KMS-11 (cell line): ENCODE results near the gene ADARB1.

Experiments
- H2AFZ ChIP-seq: fragments of 200-600 bp; sonication (generic); 2 replicates; pipeline ENCODE4 v1.6.1; 2016; ENCODE audit warnings: antibody characterized with exemption, mixed run types, low read depth
- H3K27ac ChIP-seq: fragments of 200-600 bp; sonication (generic); 2 replicates; pipeline ENCODE4 v1.6.1; 2016; ENCODE audit warnings: mild to moderate bottlenecking, mixed run types
- H3K27me3 ChIP-seq: fragments of 200-600 bp; sonication (generic); 2 replicates; pipeline ENCODE4 v1.6.1; 2017; ENCODE audit warnings: mild to moderate bottlenecking, low read depth, mixed run types, moderate library complexity; ENCODE audit not compliant: insufficient read depth
- H3K36me3 ChIP-seq: fragments of 200-600 bp; sonication (generic); 2 replicates; pipeline ENCODE4 v1.6.1; 2017; ENCODE audit warnings: mild to moderate bottlenecking, mixed run types; ENCODE audit not compliant: insufficient read depth
- H3K4me1 ChIP-seq: fragments of 200-600 bp; sonication (generic); 2 replicates; pipeline ENCODE4 v1.6.1; 2016; ENCODE audit warnings: mild to moderate bottlenecking, low read depth, mixed run types; ENCODE audit not compliant: poor library complexity, severe bottlenecking
- H3K4me2 ChIP-seq: fragments of 200-600 bp; sonication (generic); 2 replicates; pipeline ENCODE4 v1.7.0; 2016; ENCODE audit warnings: mild to moderate bottlenecking, mixed run types
- H3K4me3 ChIP-seq: fragments of 200-600 bp; sonication (generic); IDR thresholded peaks from 2 replicates; pipeline ENCODE4 v1.6.1; 2017; ENCODE audit warnings: low read depth, low read length, mixed read lengths; ENCODE audit not compliant: insufficient read depth
- H3K79me2 ChIP-seq: fragments of 200-600 bp; sonication (generic); 2 replicates; pipeline ENCODE4 v1.6.1; 2016; ENCODE audit warnings: low read depth, mixed run types; ENCODE audit not compliant: insufficient read depth
- H3K9ac ChIP-seq: fragments of 200-600 bp; sonication (generic); 2 replicates; pipeline ENCODE4 v1.6.1; 2016; ENCODE audit warnings: mild to moderate bottlenecking, mixed run types
- H4K20me1 ChIP-seq: fragments of 200-600 bp; sonication (generic); 2 replicates; pipeline ENCODE4 v1.6.1; 2016; ENCODE audit warnings: mild to moderate bottlenecking, mixed run types; ENCODE audit not compliant: insufficient read depth
- TF ChIP-seq, protein P1 (sequence below): fragments of 200-600 bp; sonication (generic); conservative IDR thresholded peaks from 2 replicates; pipeline ENCODE4 v1.6.1; 2017; ENCODE audit warnings: low read depth, mild to moderate bottlenecking, antibody characterized with exemption, low read length, moderate library complexity, mixed read lengths

ADARB1 gene, protein sequence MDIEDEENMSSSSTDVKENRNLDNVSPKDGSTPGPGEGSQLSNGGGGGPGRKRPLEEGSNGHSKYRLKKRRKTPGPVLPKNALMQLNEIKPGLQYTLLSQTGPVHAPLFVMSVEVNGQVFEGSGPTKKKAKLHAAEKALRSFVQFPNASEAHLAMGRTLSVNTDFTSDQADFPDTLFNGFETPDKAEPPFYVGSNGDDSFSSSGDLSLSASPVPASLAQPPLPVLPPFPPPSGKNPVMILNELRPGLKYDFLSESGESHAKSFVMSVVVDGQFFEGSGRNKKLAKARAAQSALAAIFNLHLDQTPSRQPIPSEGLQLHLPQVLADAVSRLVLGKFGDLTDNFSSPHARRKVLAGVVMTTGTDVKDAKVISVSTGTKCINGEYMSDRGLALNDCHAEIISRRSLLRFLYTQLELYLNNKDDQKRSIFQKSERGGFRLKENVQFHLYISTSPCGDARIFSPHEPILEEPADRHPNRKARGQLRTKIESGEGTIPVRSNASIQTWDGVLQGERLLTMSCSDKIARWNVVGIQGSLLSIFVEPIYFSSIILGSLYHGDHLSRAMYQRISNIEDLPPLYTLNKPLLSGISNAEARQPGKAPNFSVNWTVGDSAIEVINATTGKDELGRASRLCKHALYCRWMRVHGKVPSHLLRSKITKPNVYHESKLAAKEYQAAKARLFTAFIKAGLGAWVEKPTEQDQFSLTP

GRCh38 chr21:45074048-45074817 lies at the start of gene ADARB1:
Gene ADARB1, plus strand, starts transcription at chr21:45074580. Its CDS starts 97,077 bp downstream, at chr21:45171657.
- Histone ChIP-seq H4K20me1 (no peaks in the 10 kb centered on the region), H3K4me3 (no peak within 1 kb of the TSS), H3K4me1 (peaks cover 26% of the 10 kb centered on the region), H3K36me3 (no peaks in the 10 kb centered on the region), H3K27me3 (no peaks in the 10 kb centered on the region), H2AFZ (peak within 1 kb of the TSS; percentile 93), H3K4me2 (peak within 1 kb of the TSS; percentile 77), H3K9ac (peak within 1 kb of the TSS; percentile 59; the same call in 1 of the 2 replicates), H3K27ac (no peak within 1 kb of the TSS), H3K79me2 (peaks cover 15% of the 10 kb centered on the region)
- TF ChIP-seq, protein P1, sequence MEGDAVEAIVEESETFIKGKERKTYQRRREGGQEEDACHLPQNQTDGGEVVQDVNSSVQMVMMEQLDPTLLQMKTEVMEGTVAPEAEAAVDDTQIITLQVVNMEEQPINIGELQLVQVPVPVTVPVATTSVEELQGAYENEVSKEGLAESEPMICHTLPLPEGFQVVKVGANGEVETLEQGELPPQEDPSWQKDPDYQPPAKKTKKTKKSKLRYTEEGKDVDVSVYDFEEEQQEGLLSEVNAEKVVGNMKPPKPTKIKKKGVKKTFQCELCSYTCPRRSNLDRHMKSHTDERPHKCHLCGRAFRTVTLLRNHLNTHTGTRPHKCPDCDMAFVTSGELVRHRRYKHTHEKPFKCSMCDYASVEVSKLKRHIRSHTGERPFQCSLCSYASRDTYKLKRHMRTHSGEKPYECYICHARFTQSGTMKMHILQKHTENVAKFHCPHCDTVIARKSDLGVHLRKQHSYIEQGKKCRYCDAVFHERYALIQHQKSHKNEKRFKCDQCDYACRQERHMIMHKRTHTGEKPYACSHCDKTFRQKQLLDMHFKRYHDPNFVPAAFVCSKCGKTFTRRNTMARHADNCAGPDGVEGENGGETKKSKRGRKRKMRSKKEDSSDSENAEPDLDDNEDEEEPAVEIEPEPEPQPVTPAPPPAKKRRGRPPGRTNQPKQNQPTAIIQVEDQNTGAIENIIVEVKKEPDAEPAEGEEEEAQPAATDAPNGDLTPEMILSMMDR, result no peak

GRCh38 chr21:45026066-45026745 lies 48.2 kb upstream of the ADARB1 start:
- TF ChIP-seq, protein P1, result no peak
- Histone ChIP-seq H3K4me1 (no peaks in the 10 kb centered on the region), H3K79me2 (no peaks in the 10 kb centered on the region), H3K36me3 (no peaks in the 10 kb centered on the region), H4K20me1 (no peaks in the 10 kb centered on the region), H2AFZ (no peak overlapping the region), H3K4me2 (no peak overlapping the region), H3K9ac (no peak overlapping the region), H3K27me3 (peaks cover 57% of the 10 kb centered on the region), H3K27ac (no peak overlapping the region), H3K4me3 (no peak overlapping the region)

DNA sequence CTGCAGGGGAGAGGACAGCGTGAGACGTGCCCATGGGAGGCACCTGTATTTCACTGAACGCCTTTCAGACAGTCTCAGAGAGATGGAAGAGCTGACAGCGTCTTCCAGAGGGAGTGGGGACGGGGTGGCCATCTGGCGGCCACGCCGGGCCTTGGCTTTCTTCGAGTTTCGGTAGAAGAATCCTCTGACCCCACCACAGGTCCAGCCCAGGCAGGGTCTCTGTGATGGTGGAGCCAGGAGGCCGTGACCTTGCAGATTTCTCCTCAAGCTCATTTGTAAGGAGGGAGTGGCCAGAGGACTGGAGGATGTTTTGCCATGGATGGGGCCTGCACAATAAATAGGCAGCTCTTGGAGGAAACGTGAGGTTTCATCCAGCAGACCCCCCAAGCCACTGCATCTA lies 47.6 kb upstream of the ADARB1 start:
- Histone ChIP-seq H3K9ac (no peak overlapping the region), H3K4me2 (no peak overlapping the region), H3K36me3 (no peaks in the 10 kb centered on the region), H4K20me1 (no peaks in the 10 kb centered on the region), H3K4me3 (no peak overlapping the region), H3K27ac (no peak overlapping the region), H3K27me3 (peaks cover 63% of the 10 kb centered on the region), H2AFZ (no peak overlapping the region), H3K79me2 (no peaks in the 10 kb centered on the region), H3K4me1 (no peaks in the 10 kb centered on the region)
- TF ChIP-seq, protein P1, result no peak
